Neural crest cell (in vitro differentiated cells): ENCODE measurements around the gene NUP210. TPM values are rescaled to one million over a fixed set of nuclear protein-coding genes. Genes with fewer than 3 reads are reported as not detected.

Source experiments
- DNase-seq: peaks from one replicate; pipeline ENCODE4 v3.0.0; 2021; ENCODE audit warnings: low read depth, mixed read lengths, low spot score
- H3K27ac Mint-ChIP-seq: one replicate; pipeline ENCODE4 v1.8.0; 2021; ENCODE audit warnings: mild to moderate bottlenecking, mixed read lengths; ENCODE audit not compliant: unreplicated experiment
- H3K27me3 Mint-ChIP-seq: 2 replicates; pipeline ENCODE4 v1.8.0; 2021; ENCODE audit warnings: low read depth, mild to moderate bottlenecking, mixed read lengths
- H3K36me3 Mint-ChIP-seq: 2 replicates; pipeline ENCODE4 v1.8.0; 2021; ENCODE audit warnings: low read depth, mild to moderate bottlenecking, mixed read lengths
- H3K4me1 Mint-ChIP-seq: 2 replicates; pipeline ENCODE4 v1.8.0; 2021; ENCODE audit warnings: mixed read lengths
- H3K4me3 Mint-ChIP-seq: one replicate; pipeline ENCODE4 v1.8.0; 2021; ENCODE audit warnings: mild to moderate bottlenecking, mixed read lengths
- H3K9me3 Mint-ChIP-seq: 2 replicates; pipeline ENCODE4 v1.8.0; 2021; ENCODE audit warnings: mixed read lengths
- CTCF ChIP-seq: fragments of 200-600 bp; sonication (generic); conservative IDR thresholded peaks from 2 replicates; pipeline ENCODE4 v1.5.0; 2021; ENCODE audit warnings: antibody characterized with exemption, mild to moderate bottlenecking
- total RNA-seq: library from RNA; stranded (reverse); gene quantifications from 2 replicates; pipeline ENCODE4 v1.2.1, GENCODE V29; 2021

NUP210 gene
- total RNA-seq, 1 donor from 2014 or later = 59.4 TPM

- Mint-ChIP-seq H3K9me3 (no peaks in the 10 kb centered on the region), H3K36me3 (no peaks in the 10 kb centered on the region), H3K27ac (no peak overlapping the region), H3K4me1 (peaks cover 21% of the 10 kb centered on the region), H3K4me3 (no peak overlapping the region), H3K27me3 (peaks cover 29% of the 10 kb centered on the region)
- no peak for TF ChIP-seq CTCF
- DNase-seq = no peak
These were observed 143.5 kb downstream of the NUP210 start for GRCh38 chr3:13276438-13277195.

- peaks cover 15% of the 10 kb centered on the region for H3K4me1 Mint-ChIP-seq
- H3K4me3 Mint-ChIP-seq = no peak overlapping the region
- no peak overlapping the region for H3K27ac Mint-ChIP-seq
- no peak for DNase-seq
- no peaks in the 10 kb centered on the region for H3K9me3 Mint-ChIP-seq
- peaks cover 19% of the 10 kb centered on the region for H3K27me3 Mint-ChIP-seq
- TF ChIP-seq CTCF = no peak
- H3K36me3 Mint-ChIP-seq = no peaks in the 10 kb centered on the region
These were observed 144.6 kb downstream of the NUP210 start for GRCh38 chr3:13275376-13276005.

- Mint-ChIP-seq H3K4me1 (peaks cover 15% of the 10 kb centered on the region), H3K36me3 (no peaks in the 10 kb centered on the region), H3K27me3 (peaks cover 15% of the 10 kb centered on the region), H3K27ac (no peak overlapping the region), H3K9me3 (no peaks in the 10 kb centered on the region), H3K4me3 (no peak overlapping the region)
- DNase-seq = no peak
- TF ChIP-seq CTCF = no peak
These were observed 145.4 kb downstream of the NUP210 start for GRCh38 chr3:13274551-13275332.

- H3K36me3 Mint-ChIP-seq = no peaks in the 10 kb centered on the region
- H3K27ac Mint-ChIP-seq = no peak overlapping the region
- H3K4me3 Mint-ChIP-seq = no peak overlapping the region
These were observed 146.0 kb downstream of the NUP210 start for GRCh38 chr3:13274125-13274524.

More at GRCh38 chr3:13274125-13274524, 146.0 kb downstream of the NUP210 start:
- Mint-ChIP-seq H3K9me3 (no peaks in the 10 kb centered on the region), H3K4me1 (peaks cover 15% of the 10 kb centered on the region), H3K27me3 (peaks cover 13% of the 10 kb centered on the region)
- no peak for DNase-seq
- no peak for TF ChIP-seq CTCF
